Measurements from ENCODE around the gene TCF4. TPM values are rescaled to one million over a fixed set of nuclear protein-coding genes. Genes with fewer than 3 reads are reported as not detected.

The TCF4 gene
- total and polyA plus RNA-seq, 2 experiments from 2014 or later = 77.7 to 89.2 TPM

DNA sequence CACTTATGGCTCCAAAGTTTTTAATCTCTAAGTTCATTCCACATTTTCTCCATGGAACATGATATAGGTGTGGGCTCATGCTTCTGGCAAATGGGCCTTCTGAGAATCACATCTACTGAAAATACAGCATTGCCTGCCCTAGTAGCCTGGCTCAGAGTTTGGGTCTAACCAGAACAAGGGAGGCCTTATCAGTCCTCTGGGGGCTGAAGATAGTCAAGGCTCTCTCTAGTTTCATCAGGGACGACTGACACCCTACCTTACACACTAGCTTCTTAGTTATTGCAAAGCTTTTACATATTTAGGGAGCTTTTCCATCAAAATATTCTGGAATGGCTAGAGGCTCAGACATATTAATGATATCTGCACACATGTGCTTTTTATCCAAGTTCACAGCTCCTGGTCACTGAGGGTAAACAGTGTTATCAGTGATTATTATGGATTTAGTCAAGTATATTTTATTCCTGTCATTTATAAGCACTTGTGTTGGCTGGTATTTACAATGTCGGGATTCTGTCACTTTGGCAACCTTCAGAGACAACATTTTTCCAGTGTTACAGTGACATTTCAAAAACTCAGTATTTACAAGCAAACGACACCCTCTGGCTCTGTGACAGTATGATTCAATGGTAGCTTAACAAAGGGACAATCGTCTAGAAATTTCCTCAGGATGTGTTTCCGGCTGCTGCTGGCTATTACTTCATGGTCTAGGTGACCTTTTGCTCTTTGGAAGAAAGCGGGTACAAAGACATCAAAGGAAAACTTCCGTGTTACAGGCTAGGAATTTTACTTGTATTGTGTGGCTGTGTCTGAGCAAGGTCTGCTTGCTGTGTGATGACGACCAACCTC lies 200.6 kb downstream of the TCF4 start:
- Histone ChIP-seq H2AFZ (no peak overlapping the region), H3K79me2 (replicated peaks; ENCODE audit: insufficient read depth) (peaks cover 49% of the 10 kb centered on the region), H3K27ac (ENCODE audit: low read depth) (no peak overlapping the region), H3K27me3 (ENCODE audit: insufficient read depth) (no peaks in the 10 kb centered on the region), H3K4me3 (no peak overlapping the region), H3F3A (replicated peaks; ENCODE audit: low read depth) (no peaks in the 10 kb centered on the region), H3K36me3 (ENCODE audit: insufficient read depth) (0 out of 2 replicates have a peak, but pooled peaks cover 3% of the 10 kb centered on the region), H3K9me2 (ENCODE audit: insufficient read depth) (no peaks in the 10 kb centered on the region), H4K20me1 (replicated peaks; ENCODE audit: insufficient read depth) (no peaks in the 10 kb centered on the region), H3K4me1 (ENCODE audit: insufficient read depth) (peaks cover 5% of the 10 kb centered on the region; the same call in 1 of the 2 replicates), H3K4me2 (no peak overlapping the region)
- peaks cover 16% of the 10 kb centered on the region for H3K27me3 Mint-ChIP-seq (ENCODE audit: insufficient read depth, low read depth, poor library complexity)
- no peak overlapping the region; the same call in 1 of the 2 replicates for H3K27ac Mint-ChIP-seq
- TF ChIP-seq, protein P1, sequence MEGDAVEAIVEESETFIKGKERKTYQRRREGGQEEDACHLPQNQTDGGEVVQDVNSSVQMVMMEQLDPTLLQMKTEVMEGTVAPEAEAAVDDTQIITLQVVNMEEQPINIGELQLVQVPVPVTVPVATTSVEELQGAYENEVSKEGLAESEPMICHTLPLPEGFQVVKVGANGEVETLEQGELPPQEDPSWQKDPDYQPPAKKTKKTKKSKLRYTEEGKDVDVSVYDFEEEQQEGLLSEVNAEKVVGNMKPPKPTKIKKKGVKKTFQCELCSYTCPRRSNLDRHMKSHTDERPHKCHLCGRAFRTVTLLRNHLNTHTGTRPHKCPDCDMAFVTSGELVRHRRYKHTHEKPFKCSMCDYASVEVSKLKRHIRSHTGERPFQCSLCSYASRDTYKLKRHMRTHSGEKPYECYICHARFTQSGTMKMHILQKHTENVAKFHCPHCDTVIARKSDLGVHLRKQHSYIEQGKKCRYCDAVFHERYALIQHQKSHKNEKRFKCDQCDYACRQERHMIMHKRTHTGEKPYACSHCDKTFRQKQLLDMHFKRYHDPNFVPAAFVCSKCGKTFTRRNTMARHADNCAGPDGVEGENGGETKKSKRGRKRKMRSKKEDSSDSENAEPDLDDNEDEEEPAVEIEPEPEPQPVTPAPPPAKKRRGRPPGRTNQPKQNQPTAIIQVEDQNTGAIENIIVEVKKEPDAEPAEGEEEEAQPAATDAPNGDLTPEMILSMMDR (conservative IDR thresholded peaks at IDR 0.05; ENCODE audit: low read depth in 2 of 2) = no peak
- no peak for TF ChIP-seq CREB1 (CRISPR knock-in tag; IDR thresholded peaks at IDR 0.05; ENCODE audit: low read depth)
- TF ChIP-seq STAT1 (IDR thresholded peaks at IDR 0.05; ENCODE audit: unreplicated experiment) = no peak
- TF ChIP-seq, protein P2, sequence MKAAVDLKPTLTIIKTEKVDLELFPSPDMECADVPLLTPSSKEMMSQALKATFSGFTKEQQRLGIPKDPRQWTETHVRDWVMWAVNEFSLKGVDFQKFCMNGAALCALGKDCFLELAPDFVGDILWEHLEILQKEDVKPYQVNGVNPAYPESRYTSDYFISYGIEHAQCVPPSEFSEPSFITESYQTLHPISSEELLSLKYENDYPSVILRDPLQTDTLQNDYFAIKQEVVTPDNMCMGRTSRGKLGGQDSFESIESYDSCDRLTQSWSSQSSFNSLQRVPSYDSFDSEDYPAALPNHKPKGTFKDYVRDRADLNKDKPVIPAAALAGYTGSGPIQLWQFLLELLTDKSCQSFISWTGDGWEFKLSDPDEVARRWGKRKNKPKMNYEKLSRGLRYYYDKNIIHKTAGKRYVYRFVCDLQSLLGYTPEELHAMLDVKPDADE (IDR thresholded peaks at IDR 0.05) = no peak
- no peak for TF ChIP-seq ZNF114 (CRISPR knock-in tag; IDR thresholded peaks at IDR 0.05)
- no peak for TF ChIP-seq EZH2phosphoT487 (IDR thresholded peaks at IDR 0.05; ENCODE audit: unreplicated experiment)
- TF ChIP-seq ZNF331 (CRISPR knock-in tag; IDR thresholded peaks at IDR 0.05; ENCODE audit: low read depth) = no peak
- no peak for TF ChIP-seq EZH2 (IDR thresholded peaks at IDR 0.05; ENCODE audit: low read depth, unreplicated experiment)
- peaks cover 28% of the 10 kb centered on the region for H3K36me3 Mint-ChIP-seq (ENCODE audit: low read depth)
- H3K4me3 Mint-ChIP-seq = no peak overlapping the region
- ATAC-seq (no peak), DNase-seq (ENCODE audit: low spot score) (no peak)
- peaks cover 24% of the 10 kb centered on the region for H3K4me1 Mint-ChIP-seq
- peaks cover 17% of the 10 kb centered on the region for H3K9me3 Mint-ChIP-seq

DNA sequence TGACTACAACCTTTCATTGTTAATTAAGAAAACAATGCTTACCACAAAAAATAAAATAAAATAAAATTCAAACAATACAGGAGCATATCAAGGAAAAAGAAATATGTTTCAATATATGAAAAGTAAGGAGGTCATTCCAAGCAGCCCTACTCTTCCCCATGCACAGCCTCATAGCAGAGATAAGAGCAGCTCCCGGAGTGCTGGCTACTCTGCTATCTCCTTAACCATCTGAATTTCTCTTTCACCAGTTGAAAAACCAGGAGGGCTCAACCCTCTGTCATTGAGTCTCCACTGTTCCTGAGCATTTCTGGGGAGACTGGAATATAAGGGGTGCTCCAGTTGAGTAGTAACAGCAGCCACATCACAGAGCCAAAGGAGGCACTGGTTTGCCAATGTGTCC lies 201.4 kb downstream of the TCF4 start:
- H3F3A ChIP-seq (replicated peaks; ENCODE audit: low read depth) = no peaks in the 10 kb centered on the region
- H3K79me2 ChIP-seq (replicated peaks; ENCODE audit: insufficient read depth) = peaks cover 54% of the 10 kb centered on the region
- no peak overlapping the region for H3K27ac ChIP-seq (ENCODE audit: low read depth)
- ATAC-seq (no peak), DNase-seq (ENCODE audit: low spot score) (no peak)
- Mint-ChIP-seq H3K9me3 (peaks cover 21% of the 10 kb centered on the region), H3K4me1 (peaks cover 25% of the 10 kb centered on the region), H3K36me3 (ENCODE audit: low read depth) (peaks cover 33% of the 10 kb centered on the region), H3K27ac (no peak overlapping the region), H3K4me3 (no peak overlapping the region), H3K27me3 (ENCODE audit: insufficient read depth, low read depth, poor library complexity) (peaks cover 16% of the 10 kb centered on the region)
- no peaks in the 10 kb centered on the region for H4K20me1 ChIP-seq (replicated peaks; ENCODE audit: insufficient read depth)
- H3K27me3 ChIP-seq (ENCODE audit: insufficient read depth) = no peaks in the 10 kb centered on the region
- peaks cover 5% of the 10 kb centered on the region; the same call in 1 of the 2 replicates for H3K4me1 ChIP-seq (ENCODE audit: insufficient read depth)
- H3K4me3 ChIP-seq = no peak overlapping the region
- no peaks in the 10 kb centered on the region for H3K9me2 ChIP-seq (ENCODE audit: insufficient read depth)
- H3K36me3 ChIP-seq (ENCODE audit: insufficient read depth) = 0 out of 2 replicates have a peak, but pooled peaks cover 3% of the 10 kb centered on the region
- H3K4me2 ChIP-seq = no peak overlapping the region
- H2AFZ ChIP-seq = no peak overlapping the region
- no peak for TF ChIP-seq CREB1 (CRISPR knock-in tag; IDR thresholded peaks at IDR 0.05; ENCODE audit: low read depth)
- no peak for TF ChIP-seq ZNF114 (CRISPR knock-in tag; IDR thresholded peaks at IDR 0.05)
- TF ChIP-seq STAT1 (IDR thresholded peaks at IDR 0.05; ENCODE audit: unreplicated experiment) = no peak
- TF ChIP-seq, protein P3, sequence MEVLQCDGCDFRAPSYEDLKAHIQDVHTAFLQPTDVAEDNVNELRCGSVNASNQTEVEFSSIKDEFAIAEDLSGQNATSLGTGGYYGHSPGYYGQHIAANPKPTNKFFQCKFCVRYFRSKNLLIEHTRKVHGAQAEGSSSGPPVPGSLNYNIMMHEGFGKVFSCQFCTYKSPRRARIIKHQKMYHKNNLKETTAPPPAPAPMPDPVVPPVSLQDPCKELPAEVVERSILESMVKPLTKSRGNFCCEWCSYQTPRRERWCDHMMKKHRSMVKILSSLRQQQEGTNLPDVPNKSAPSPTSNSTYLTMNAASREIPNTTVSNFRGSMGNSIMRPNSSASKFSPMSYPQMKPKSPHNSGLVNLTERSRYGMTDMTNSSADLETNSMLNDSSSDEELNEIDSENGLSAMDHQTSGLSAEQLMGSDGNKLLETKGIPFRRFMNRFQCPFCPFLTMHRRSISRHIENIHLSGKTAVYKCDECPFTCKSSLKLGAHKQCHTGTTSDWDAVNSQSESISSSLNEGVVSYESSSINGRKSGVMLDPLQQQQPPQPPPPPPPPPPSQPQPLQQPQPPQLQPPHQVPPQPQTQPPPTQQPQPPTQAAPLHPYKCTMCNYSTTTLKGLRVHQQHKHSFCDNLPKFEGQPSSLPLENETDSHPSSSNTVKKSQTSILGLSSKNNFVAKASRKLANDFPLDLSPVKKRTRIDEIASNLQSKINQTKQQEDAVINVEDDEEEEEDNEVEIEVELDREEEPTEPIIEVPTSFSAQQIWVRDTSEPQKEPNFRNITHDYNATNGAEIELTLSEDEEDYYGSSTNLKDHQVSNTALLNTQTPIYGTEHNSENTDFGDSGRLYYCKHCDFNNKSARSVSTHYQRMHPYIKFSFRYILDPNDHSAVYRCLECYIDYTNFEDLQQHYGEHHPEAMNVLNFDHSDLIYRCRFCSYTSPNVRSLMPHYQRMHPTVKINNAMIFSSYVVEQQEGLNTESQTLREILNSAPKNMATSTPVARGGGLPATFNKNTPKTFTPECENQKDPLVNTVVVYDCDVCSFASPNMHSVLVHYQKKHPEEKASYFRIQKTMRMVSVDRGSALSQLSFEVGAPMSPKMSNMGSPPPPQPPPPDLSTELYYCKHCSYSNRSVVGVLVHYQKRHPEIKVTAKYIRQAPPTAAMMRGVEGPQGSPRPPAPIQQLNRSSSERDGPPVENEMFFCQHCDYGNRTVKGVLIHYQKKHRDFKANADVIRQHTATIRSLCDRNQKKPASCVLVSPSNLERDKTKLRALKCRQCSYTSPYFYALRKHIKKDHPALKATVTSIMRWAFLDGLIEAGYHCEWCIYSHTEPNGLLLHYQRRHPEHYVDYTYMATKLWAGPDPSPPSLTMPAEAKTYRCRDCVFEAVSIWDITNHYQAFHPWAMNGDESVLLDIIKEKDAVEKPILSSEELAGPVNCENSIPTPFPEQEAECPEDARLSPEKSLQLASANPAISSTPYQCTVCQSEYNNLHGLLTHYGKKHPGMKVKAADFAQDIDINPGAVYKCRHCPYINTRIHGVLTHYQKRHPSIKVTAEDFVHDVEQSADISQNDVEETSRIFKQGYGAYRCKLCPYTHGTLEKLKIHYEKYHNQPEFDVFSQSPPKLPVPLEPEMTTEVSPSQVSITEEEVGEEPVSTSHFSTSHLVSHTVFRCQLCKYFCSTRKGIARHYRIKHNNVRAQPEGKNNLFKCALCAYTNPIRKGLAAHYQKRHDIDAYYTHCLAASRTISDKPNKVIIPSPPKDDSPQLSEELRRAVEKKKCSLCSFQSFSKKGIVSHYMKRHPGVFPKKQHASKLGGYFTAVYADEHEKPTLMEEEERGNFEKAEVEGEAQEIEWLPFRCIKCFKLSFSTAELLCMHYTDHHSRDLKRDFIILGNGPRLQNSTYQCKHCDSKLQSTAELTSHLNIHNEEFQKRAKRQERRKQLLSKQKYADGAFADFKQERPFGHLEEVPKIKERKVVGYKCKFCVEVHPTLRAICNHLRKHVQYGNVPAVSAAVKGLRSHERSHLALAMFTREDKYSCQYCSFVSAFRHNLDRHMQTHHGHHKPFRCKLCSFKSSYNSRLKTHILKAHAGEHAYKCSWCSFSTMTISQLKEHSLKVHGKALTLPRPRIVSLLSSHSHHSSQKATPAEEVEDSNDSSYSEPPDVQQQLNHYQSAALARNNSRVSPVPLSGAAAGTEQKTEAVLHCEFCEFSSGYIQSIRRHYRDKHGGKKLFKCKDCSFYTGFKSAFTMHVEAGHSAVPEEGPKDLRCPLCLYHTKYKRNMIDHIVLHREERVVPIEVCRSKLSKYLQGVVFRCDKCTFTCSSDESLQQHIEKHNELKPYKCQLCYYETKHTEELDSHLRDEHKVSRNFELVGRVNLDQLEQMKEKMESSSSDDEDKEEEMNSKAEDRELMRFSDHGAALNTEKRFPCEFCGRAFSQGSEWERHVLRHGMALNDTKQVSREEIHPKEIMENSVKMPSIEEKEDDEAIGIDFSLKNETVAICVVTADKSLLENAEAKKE (CRISPR knock-in tag; IDR thresholded peaks at IDR 0.05) = no peak
- no peak for TF ChIP-seq ZNF331 (CRISPR knock-in tag; IDR thresholded peaks at IDR 0.05; ENCODE audit: low read depth)
- TF ChIP-seq, protein P2 (IDR thresholded peaks at IDR 0.05) = no peak

Measured in GM23338 (cell line).